GM21447 (cell line): ENCODE results near the gene OMA1.

Experiments used
- ATAC-seq: cut with Tn5 transposase; IDR thresholded peaks from one replicate; pipeline ENCODE4 v1.9.1; 2021; ENCODE audit not compliant: unreplicated experiment

The OMA1 gene

DNA sequence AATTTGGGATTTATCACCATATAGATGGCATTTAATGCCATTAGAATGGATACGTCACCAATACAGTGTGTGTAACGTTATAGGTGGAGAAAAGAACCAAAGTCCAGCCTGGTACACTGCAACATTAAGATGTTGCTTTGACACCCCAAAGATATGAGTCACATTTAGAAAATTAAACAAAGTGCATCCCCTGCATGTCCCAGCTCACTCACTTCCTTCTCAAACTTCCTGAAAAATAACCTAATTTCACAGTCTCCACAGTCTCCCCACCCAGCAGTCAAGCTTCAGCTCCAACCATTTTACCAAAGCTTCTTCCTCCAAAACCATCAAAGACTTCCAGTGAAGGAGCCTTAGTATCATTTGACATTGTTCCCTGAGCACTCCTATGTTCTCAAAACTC lies 111.9 kb downstream of the OMA1 start:
- ATAC-seq, result no peak

GRCh38 chr1:58434181-58434580 lies 112.3 kb downstream of the OMA1 start:
- ATAC-seq, result no peak

DNA sequence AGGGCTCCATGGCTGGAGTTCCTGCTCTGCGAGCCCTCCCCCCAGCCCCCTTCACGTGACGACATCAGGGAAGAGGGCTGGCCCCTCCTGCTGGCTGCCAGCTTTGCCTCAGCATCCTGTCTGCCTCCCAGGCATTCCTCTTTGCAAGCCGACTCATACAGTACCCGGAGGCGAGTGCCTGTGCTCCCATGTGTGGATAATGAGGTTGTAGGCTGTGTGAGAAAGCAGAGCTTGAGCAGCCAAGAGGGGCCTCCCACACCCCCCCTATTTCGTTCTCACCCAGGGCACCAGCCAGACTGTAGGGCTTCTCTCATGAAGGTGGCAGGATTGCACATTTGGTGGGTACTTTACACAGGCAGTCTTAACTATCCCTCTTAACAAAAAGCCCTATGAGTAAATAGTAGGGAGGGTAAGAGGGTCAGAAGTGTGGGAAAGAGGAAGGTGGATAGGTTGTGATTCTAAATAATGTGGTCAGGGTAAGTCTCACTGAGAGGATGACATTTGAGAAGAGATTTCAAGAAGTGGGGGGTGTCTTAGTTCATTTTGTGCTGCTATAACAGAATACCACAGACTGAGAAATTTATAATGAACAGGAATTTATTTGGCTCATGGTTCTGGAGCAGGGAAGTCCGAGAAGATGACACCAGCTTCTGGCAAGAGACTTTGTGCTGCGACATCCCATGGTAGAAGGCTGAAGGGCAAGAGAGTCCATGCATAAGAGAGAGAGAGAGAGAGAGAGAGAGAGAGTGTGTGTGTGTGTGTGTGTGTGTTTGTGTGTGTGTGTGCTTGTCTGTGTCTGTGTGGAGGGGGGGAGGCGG lies 113.5 kb downstream of the OMA1 start:
- no peak for ATAC-seq

DNA sequence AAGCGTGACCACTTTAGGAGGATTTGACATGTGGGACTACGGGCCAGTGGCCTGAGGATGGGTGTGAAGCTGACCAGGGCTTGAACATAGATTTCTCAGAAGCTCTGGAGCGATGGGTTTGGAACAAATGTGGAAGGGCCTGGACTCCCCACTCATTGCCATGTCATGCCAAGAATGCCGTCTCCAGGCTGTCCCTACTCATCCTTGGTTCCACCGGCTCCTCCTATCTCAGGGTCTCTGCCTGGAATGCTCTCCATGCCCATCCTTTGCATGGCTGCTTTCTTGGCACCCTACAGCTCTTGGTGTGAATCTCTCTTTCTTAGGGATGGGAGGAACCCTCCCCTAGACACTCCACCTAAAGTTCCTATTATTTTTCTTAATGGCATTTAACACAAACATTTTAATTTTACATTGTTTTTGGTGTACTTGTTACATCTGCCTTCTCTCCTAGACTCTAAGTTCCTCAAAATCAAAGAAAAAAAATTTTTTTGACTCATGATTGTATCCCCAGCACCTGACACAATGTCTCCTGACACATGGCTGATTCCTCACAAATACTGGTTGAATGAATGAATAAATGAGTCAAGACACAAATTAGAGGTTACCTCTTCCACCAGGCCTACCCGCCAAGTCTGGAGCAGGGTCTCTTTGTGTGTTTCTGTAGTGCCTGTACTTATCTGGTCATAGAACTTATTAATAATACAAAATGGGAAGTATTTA lies 114.5 kb downstream of the OMA1 start:
- ATAC-seq, result no peak
